ENCODE data around the gene AGO4. TPM values are rescaled to one million over a fixed set of nuclear protein-coding genes. Genes with fewer than 3 reads are reported as not detected.
"Not testable (repeated sequence)": the region's sequence is repeated elsewhere in the genome, so short reads cannot be mapped to it uniquely, and the experiment has no call there.

Gene AGO4
- polyA plus RNA-seq, 3 donors from 2014 or later = 2.9 to 13.7 (median 8.8) TPM

DNA sequence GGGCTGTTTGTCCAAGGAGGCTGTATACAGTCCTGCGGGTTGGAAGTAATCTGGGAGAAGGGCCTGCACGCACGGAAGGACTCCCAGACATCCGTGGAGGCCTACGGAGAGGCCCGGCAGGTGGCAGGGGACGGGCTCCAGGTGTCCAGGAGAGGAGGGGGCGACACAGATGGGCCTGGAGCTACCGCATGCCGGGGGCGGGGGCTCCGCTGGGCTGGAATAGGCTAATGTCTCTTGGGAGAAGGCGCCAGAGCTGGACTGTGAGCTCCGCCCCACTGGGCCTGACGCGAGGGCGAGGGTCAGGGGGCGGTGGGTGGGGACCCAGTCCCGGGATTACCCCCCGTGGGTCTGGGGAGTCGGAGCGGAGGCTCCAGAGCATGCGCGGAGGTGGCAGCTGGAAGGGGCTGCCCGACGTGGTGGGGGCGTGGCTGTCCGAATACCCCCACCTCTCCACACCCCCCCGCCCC lies 75.9 kb downstream of the AGO4 start:
- Mint-ChIP-seq H3K4me3 (peak overlapping the region; percentile 86 to 94 (median 93)), H3K36me3 (peaks cover 2 to 5% (median 4%) of the 10 kb centered on the region in 3 donors), H3K27me3 (ENCODE audit: low read depth in 3 of 3) (peaks cover 0 to 8% (median 0%) of the 10 kb centered on the region in 3 donors), H3K9me3 (no peaks in the 10 kb centered on the region), H3K4me1 (peaks cover 35 to 54% of the 10 kb centered on the region in 2 donors), H3K27ac (peak overlapping the region in 4 of 6 donors; percentile 70 to 86 (median 80))
- DNase-seq = peak; percentile 17 to 31 (median 29)

DNA sequence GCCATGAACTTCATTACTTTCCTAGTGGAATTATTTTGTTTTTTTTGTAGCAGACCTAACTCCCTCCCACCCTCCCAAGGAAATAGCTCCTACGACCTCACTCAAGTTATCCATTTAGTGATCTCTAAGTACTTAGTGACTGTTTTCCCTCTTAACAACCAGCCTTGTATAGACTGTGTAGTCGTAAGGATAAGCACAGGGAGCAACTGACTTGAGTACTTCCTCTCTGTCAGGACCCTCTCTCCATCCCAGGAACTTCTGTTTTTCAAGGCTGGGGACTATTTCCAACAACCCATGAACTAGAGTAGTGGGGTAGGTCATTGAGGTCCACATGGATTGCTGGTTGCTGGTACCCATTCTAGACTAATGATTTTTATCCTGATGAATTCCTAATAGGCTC lies 77.1 kb downstream of the AGO4 start:
- no peak for DNase-seq
- peaks cover 5 to 8% (median 7%) of the 10 kb centered on the region in 3 donors for H3K36me3 Mint-ChIP-seq
- H3K9me3 Mint-ChIP-seq = no peaks in the 10 kb centered on the region
- H3K27me3 Mint-ChIP-seq (ENCODE audit: low read depth in 3 of 3) = peaks cover 0 to 8% (median 0%) of the 10 kb centered on the region in 3 donors
- peaks cover 35 to 54% of the 10 kb centered on the region in 2 donors for H3K4me1 Mint-ChIP-seq
- peak overlapping the region; percentile 28 to 86 (median 66) for H3K4me3 Mint-ChIP-seq
- peak overlapping the region in 1 of 6 donors; percentile 41 for H3K27ac Mint-ChIP-seq

DNA sequence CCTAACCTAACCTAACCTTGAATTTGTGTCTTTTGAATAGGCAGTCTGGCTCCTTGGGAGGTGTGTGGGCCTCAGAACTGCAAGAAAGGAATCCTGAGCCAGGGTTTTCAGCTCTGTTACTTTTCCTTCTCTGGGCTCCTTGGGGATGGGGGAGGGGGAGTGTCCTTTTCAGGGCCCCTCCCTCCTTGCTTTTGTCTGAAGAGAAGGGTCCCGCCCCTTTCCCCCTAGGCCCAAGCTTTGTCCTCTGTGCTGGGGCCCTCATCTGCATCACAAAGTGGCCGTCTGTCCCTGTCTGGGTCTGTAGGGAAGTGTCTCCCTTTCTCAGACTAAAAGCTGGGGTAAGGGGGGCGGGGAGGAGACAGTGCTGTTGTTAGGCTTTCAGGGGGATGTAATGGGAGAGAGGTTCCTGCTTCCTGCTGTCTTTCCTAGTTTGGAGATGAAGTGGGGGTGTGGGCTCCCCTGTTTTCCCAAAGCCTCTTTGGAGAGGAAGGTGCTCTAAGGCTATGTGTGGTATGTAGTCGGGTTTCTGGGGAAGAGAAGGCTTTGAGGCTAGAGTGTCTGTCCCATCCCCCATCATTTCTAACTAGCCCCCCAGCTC lies 78.2 kb downstream of the AGO4 start:
- peak overlapping the region in 2 of 6 donors; percentile 20 to 26 for H3K27ac Mint-ChIP-seq
- peaks cover 0 to 8% (median 0%) of the 10 kb centered on the region in 3 donors for H3K27me3 Mint-ChIP-seq (ENCODE audit: low read depth in 3 of 3)
- H3K9me3 Mint-ChIP-seq = no peaks in the 10 kb centered on the region
- peaks cover 5 to 12% (median 11%) of the 10 kb centered on the region in 3 donors for H3K36me3 Mint-ChIP-seq
- no peak for DNase-seq
- H3K4me1 Mint-ChIP-seq = peaks cover 35 to 54% of the 10 kb centered on the region in 2 donors
- H3K4me3 Mint-ChIP-seq = no peak overlapping the region

DNA sequence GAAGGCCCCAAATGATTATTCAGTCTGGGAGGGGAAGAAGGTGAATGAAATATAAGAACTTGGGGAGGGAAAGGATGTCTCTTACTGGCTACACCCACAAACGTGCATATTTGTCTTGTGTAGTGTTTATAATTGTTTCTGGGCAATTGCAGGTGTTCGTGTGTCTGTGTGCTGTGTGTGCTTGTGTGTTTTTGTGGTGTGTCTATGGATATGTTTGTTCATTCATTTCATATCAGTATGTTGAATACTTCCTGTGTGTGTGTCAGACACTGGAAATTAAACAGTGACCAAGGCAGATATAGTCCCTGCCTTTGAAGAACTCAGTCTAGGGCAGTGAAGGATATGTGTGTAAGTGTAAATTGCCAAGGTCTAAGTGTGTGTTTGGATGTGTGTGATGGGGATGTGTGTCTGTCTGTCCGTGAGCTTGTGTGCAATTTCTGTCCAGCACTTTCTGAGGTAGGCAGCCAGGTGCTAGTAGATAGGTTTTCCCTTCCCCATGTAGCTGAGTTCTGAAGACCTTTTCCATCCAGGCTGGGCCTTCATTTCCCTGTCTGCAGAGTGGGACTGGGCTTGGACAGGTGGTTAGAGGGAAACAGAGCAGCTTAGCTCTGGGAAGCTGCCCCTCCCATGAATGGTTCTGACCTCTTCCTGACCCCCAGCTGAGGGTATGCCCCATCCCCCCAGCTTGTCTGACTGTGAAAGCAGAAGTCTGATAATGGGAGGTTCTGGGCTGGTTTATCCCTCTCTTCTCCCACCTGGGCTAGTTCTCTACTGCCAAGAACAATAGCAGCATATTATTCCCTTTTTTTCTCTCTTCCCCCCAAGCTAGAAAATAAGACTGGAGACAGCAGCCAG lies 79.0 kb downstream of the AGO4 start:
- DNase-seq = no peak
- peaks cover 5 to 13% (median 13%) of the 10 kb centered on the region in 3 donors for H3K36me3 Mint-ChIP-seq

DNA sequence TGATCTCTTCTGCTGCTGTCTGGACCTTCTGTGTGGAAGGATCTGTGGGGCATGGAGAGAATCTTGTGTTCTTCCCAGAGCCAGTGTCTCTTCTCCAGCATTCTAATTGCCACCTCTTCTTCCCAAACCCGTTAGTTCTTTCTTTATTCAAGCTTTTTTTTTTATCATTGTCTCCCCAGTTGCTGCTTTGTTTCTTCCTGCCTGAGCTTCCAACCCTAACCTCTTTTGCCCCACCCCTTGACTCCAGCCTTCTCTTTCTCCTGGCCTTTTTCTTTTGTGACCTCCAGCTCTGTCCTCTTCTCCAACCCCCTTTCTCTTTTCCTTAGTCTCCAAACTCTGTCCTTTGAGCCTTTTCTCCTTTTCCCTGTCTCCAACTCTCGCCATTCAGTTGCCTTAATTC lies 79.7 kb downstream of the AGO4 start:
- peaks cover 27 to 44% of the 10 kb centered on the region in 2 donors for H3K4me1 Mint-ChIP-seq
- peak overlapping the region in 3 of 6 donors; percentile 5 to 17 (median 11) for H3K27ac Mint-ChIP-seq
- H3K36me3 Mint-ChIP-seq = peaks cover 5 to 19% (median 18%) of the 10 kb centered on the region in 3 donors
- no peak for DNase-seq
- peaks cover 0 to 3% (median 1%) of the 10 kb centered on the region in 3 donors for H3K27me3 Mint-ChIP-seq (ENCODE audit: low read depth in 3 of 3)
- H3K4me3 Mint-ChIP-seq = no peak overlapping the region
- no peaks in the 10 kb centered on the region for H3K9me3 Mint-ChIP-seq

More for the DNA sequence above, 79.0 kb downstream of the AGO4 start:
- H3K9me3 Mint-ChIP-seq = no peaks in the 10 kb centered on the region
- peaks cover 0 to 8% (median 0%) of the 10 kb centered on the region in 3 donors for H3K27me3 Mint-ChIP-seq (ENCODE audit: low read depth in 3 of 3)
- H3K4me1 Mint-ChIP-seq = peaks cover 34 to 52% of the 10 kb centered on the region in 2 donors
- no peak overlapping the region for H3K4me3 Mint-ChIP-seq
- H3K27ac Mint-ChIP-seq = peak overlapping the region in 5 of 6 donors; percentile 20 to 77 (median 27)

DNA sequence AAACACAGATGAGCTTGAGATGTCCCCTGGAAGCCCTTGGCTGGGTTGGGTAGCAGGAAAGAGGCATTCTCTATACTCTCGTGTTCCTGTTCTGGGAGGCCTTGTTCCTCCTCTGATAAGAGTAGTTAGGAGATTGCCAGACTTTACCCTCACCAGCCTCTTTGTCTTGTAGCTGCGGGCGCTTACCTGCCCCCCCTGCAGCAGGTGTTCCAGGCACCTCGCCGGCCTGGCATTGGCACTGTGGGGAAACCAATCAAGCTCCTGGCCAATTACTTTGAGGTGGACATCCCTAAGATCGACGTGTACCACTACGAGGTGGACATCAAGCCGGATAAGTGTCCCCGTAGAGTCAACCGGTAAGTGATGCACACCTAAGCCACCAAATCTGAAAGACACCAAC lies 80.4 kb downstream of the AGO4 start:
- DNase-seq = no peak
- Mint-ChIP-seq H3K27ac (no peak overlapping the region), H3K27me3 (ENCODE audit: low read depth in 3 of 3) (peaks cover 0 to 1% (median under 1%) of the 10 kb centered on the region in 3 donors), H3K4me1 (peaks cover 23 to 41% of the 10 kb centered on the region in 2 donors), H3K36me3 (peaks cover 5 to 19% (median 18%) of the 10 kb centered on the region in 3 donors), H3K9me3 (no peaks in the 10 kb centered on the region), H3K4me3 (no peak overlapping the region)

DNA sequence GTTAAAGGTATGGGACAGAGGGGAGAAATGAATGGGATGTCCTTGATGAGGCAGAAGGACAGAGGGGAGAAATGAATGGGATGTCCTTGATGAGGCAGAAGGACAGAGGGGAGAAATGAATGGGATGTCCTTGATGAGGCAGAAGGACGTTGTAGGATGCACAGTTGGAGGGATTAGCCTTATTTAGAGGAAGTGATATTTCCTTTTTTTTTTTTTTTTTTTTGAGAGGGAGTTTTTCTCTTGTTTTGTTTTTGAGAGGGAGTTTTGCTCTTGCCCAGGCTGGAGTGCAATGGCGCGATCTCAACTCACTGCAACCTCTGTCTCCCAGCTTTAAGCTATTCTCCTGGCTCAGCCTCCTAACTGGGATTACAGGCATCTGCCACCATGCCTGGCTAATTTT lies 81.2 kb downstream of the AGO4 start:
- not testable (repeated sequence) for DNase-seq; H3K9me3 Mint-ChIP-seq; H3K27me3 Mint-ChIP-seq (ENCODE audit: low read depth in 3 of 3); H3K4me3 Mint-ChIP-seq
- Mint-ChIP-seq H3K36me3 (peaks cover 5 to 21% (median 19%) of the 10 kb centered on the region in 3 donors), H3K4me1 (peaks cover 21 to 40% of the 10 kb centered on the region in 2 donors), H3K27ac (peak overlapping the region in 1 of 6 donors; percentile 20)

DNA sequence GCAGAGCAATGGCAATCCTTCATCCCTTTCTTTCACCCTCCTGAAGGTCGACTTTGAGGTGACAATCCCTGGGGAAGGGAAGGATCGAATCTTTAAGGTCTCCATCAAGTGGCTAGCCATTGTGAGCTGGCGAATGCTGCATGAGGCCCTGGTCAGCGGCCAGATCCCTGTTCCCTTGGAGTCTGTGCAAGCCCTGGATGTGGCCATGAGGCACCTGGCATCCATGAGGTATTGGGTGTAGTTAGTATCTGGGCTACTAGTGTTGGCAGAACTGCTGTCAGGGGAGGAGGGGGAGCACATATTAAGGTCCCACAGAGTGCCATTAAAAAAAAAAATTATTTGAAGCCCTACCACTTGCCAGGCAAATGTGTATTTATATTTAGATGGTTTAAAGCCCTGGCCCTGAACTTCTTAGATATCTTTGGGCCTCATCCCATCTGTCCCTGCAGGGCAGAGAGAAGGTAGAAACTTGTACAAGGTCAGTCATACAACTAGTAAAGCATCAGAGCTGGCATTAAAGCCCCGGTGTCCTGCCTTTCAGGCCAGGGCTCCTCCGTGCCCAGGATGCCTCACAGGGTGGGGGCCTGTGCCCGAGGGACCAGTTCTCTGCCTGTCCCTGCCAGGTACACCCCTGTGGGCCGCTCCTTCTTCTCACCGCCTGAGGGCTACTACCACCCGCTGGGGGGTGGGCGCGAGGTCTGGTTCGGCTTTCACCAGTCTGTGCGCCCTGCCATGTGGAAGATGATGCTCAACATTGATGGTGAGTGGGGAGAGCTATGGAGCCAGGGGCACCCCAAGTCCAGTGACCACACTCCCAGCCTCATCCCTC lies 85.4 kb downstream of the AGO4 start:
- Mint-ChIP-seq H3K4me3 (no peak overlapping the region), H3K4me1 (peaks cover 0 to 1% of the 10 kb centered on the region in 2 donors), H3K9me3 (no peaks in the 10 kb centered on the region), H3K36me3 (peaks cover 11 to 43% (median 41%) of the 10 kb centered on the region in 3 donors), H3K27me3 (ENCODE audit: low read depth in 3 of 3) (peaks cover 0 to 1% (median 0%) of the 10 kb centered on the region in 3 donors), H3K27ac (no peak overlapping the region)
- DNase-seq = no peak

DNA sequence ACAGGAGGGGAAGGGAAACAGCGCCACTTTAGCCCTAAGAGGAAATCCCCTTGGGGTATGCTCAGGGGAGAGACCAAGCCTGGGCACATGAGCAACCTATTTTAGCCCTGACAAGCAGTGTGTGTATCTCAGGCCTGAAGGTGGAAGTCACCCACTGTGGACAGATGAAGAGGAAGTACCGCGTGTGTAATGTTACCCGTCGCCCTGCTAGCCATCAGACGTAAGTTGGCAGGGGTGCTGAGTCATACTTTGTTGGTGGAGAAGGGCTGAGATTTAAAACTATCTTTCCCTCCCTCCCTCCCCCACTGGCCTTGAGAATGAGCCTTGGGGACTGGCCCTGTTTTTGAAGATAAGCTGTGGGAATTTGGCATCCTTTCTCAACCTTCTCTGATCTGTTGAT lies 86.4 kb downstream of the AGO4 start:
- no peaks in the 10 kb centered on the region for H3K9me3 Mint-ChIP-seq
- H3K27me3 Mint-ChIP-seq (ENCODE audit: low read depth in 3 of 3) = peaks cover 0 to 1% (median 0%) of the 10 kb centered on the region in 3 donors
- DNase-seq = no peak
- H3K4me3 Mint-ChIP-seq = no peak overlapping the region
- H3K4me1 Mint-ChIP-seq = peaks cover 0 to 1% of the 10 kb centered on the region in 2 donors
- H3K27ac Mint-ChIP-seq = peak overlapping the region in 1 of 6 donors; percentile 55
- peaks cover 11 to 40% (median 39%) of the 10 kb centered on the region in 3 donors for H3K36me3 Mint-ChIP-seq

DNA sequence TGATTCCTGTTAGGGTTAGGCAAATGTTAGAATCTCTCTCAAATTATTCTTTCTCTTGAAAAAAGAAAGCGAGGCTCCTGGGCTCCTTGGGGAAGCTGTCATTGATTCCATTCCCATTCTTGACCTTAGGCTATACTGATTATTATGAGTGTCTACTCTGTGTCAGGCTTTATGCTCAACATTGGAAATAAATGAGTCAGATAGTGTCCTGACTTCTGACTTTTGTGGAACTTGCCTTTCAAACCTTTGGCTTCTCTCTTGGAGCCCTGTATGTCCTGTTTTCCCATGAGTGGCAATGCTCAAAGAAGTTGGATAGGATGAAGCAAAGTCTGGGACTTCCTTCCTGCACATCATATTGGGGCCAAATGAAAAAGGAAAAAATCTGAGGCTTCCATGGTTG lies 86.8 kb downstream of the AGO4 start:
- Mint-ChIP-seq H3K27me3 (ENCODE audit: low read depth in 3 of 3) (peaks cover 0 to 1% (median 0%) of the 10 kb centered on the region in 3 donors), H3K4me3 (no peak overlapping the region), H3K36me3 (peaks cover 11 to 42% (median 41%) of the 10 kb centered on the region in 3 donors), H3K27ac (peak overlapping the region in 1 of 6 donors; percentile 55), H3K4me1 (peaks cover 0 to 1% of the 10 kb centered on the region in 2 donors), H3K9me3 (no peaks in the 10 kb centered on the region)
- no peak for DNase-seq

DNA sequence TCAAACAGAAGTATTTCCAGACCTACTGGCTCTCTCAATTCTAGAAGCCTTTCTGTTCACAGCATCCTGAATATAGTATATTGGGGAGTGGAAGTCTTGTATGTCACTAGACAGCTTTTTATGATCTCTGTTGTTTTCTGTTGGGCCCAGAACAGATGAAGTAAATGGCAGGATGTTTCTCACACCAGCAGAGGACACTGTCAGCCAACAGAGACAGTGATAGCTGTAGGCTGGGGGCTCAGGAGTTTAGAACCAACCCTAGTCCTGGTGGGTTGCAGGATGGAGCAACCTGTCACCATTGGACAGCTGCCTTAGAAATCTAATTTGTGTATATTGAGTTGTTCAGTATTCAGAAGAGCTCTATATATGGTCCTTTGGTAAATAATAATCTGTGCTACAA lies 92.1 kb downstream of the AGO4 start:
- Mint-ChIP-seq H3K4me1 (no peaks in the 10 kb centered on the region), H3K9me3 (no peaks in the 10 kb centered on the region), H3K4me3 (no peak overlapping the region), H3K36me3 (peaks cover 9 to 45% (median 37%) of the 10 kb centered on the region in 3 donors), H3K27me3 (ENCODE audit: low read depth in 3 of 3) (peaks cover 0 to 1% (median 0%) of the 10 kb centered on the region in 3 donors), H3K27ac (no peak overlapping the region)
- DNase-seq = no peak

DNA sequence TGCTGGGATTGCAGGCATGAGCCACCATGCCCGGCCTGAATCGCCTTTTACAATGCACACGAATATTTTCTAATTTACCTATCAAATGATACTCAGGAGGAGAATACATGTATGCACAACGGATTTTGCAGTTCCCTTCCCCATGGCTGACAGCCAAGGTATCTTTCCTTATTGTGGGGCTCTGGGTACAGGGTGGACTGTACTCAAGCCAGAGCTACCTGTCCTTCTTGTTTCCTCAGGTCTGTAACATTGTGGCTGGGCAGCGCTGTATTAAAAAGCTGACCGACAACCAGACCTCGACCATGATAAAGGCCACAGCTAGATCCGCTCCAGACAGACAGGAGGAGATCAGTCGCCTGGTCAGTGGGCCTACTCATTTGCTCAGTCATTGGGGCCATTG lies 93.4 kb downstream of the AGO4 start:
- Mint-ChIP-seq H3K4me1 (no peaks in the 10 kb centered on the region), H3K4me3 (no peak overlapping the region), H3K27me3 (ENCODE audit: low read depth in 3 of 3) (peaks cover 0 to 1% (median 0%) of the 10 kb centered on the region in 3 donors), H3K27ac (no peak overlapping the region), H3K36me3 (peaks cover 9 to 39% (median 31%) of the 10 kb centered on the region in 3 donors), H3K9me3 (no peaks in the 10 kb centered on the region)
- DNase-seq = no peak

DNA sequence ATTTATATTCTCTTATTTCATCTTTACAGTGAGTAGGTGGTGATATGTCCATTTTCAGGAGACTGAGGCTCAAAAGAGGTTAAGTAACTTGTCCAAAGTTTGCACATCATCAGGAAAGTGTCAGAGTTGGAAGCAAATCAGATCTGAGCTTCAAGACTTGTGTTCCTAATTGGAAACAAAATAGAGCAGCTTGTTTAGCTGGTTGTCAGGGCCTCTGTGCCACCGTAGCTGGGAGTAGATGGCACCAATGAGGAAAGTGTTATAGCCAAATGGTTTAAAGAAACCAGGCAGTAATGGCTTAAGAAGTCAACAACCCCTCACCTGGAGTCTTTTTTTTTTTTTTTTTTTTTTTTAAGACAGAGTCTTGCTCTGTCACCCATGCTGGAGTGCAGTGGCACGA lies 94.9 kb downstream of the AGO4 start:
- H3K36me3 Mint-ChIP-seq = peaks cover 12 to 39% (median 28%) of the 10 kb centered on the region in 3 donors
- H3K4me3 Mint-ChIP-seq = no peak overlapping the region
- DNase-seq = no peak
- no peaks in the 10 kb centered on the region for H3K9me3 Mint-ChIP-seq
- no peaks in the 10 kb centered on the region for H3K4me1 Mint-ChIP-seq
- H3K27me3 Mint-ChIP-seq (ENCODE audit: low read depth in 3 of 3) = peaks cover 0 to 1% (median 0%) of the 10 kb centered on the region in 3 donors
- no peak overlapping the region for H3K27ac Mint-ChIP-seq
